NOMO-1 treated with dmso at 0.1 percent for 144 hours (cell line): ENCODE data around the gene HACD3.
"Not testable (repeated sequence)": the region's sequence is repeated elsewhere in the genome, so short reads cannot be mapped to it uniquely, and the experiment has no call there.

Source experiments
- DNase-seq: peaks from one replicate; lab custom pipeline; 2025; ENCODE audit not compliant: unreplicated experiment; lab: John Stamatoyannopoulos, UW

HACD3 gene

GRCh38 chr15:65547841-65548240 is 17.6 kb downstream of the HACD3 start:
- DNase-seq, result no peak

DNA sequence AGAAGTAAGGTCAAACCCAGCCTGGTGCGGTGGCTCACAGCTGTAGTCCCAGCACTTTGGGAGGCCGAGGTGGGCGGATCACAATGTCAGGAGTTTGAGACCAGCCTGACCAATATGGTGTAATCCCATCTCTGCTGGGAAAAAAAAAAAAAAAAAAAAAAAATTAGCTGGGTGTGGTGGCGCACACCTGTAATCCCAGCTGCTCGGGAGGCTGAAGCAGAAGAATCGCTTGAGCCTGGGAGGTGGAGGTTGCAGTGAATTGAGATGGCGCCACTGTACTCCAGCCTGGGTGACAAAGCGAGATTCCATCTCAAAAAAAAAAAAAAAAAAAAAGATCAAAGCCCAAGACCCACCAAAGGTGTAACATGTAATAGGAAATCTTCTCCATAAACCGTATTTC is 19.0 kb downstream of the HACD3 start:
- not testable (repeated sequence) for DNase-seq

DNA sequence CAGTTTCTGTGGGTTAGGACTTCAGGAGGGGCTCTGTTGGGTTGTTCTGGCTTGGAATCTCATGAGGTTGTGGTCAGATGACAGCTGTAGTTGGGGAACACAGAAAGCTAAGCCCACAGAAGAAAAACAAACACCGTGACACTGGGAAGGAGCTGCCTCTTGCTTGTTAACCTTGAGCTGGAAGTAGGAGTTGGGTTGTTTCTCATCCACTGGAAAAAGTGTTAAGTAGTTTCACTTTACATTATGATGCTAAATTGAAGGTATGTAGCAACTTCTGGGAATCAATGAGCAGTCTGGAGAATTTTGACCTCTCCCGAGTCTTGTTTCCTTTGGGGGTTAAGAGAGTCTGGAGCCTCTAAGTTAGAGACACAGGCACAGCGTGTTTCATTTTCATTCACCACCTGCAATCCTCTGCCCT is 20.4 kb downstream of the HACD3 start:
- no peak for DNase-seq

GRCh38 chr15:65551183-65551582 is 20.9 kb downstream of the HACD3 start:
- DNase-seq, result no peak

GRCh38 chr15:65552851-65553250 is 22.6 kb downstream of the HACD3 start:
- DNase-seq, result not testable (repeated sequence)

GRCh38 chr15:65553691-65554090 is 23.4 kb downstream of the HACD3 start:
- DNase-seq, result no peak

DNA sequence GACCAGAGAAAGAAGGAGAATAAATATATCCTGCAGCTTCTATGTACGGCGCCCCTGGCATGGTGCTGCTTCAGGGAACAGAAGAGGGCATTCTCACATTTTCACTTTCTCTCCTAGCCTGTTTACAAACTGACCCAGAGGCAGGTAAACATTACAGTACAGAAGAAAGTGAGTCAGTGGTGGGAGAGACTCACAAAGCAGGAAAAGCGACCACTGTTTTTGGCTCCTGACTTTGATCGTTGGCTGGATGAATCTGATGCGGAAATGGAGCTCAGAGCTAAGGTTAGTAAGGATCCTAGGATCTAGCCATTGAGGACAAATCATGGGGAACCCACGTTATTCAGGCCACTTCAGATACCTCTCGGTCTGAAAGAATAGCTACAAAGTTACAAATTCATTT is 26.4 kb downstream of the HACD3 start:
- DNase-seq, result no peak

DNA sequence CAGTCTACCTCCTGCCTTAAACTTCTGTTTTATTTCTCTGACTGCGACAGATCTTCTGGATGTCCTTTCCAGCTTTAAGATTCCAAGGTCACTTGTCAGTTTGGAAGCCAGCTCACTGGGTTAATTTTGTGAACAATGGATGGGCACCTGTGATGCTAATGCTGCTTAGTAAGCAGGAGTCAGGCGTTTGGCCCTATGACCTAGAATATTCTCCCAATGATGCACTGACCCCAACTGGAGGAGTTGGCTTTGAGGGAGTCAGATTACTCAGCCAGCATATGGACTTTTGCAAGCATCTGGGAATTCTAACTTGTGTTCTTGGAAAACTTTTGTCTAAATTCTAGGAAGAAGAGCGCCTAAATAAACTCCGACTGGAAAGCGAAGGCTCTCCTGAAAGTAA is 28.1 kb downstream of the HACD3 start:
- DNase-seq, result no peak

DNA sequence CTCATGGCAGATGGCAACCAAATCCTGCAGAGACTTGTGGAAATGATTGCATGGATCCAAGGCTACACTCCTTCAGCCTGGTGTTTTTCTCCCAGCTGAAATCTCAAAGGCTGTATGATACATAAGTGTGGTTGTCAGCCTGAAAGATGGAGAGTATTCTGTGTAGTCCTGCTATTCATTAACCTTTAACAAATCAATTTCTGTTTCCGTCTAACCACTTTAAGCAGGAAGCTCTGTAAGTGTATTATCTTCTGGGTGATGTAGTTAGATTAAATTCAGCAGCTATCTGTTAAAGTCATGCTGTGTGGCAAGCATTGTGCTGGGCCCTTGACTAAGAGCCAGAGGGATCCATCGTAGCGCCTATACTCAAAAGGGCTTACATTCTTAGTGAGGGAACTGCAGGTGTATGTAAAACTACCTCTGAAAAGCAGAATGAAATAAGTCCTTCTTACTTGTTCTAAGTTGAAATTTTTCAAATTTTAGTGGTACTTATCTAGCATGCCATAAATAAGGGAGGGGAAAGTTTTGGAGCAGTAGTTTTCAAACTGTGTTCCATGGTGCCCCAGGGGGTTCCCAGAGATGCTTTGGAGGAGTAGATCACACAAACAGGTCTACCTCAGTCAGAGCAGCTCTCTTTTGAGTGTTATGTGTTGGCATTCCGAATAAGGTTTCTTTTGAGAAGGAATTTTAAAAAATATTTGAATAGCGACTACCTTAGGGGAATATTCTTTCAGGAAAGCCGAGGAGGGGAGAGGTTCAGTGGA is 28.9 kb downstream of the HACD3 start:
- DNase-seq, result no peak

GRCh38 chr15:65559941-65560340 is 29.7 kb downstream of the HACD3 start:
- DNase-seq, result no peak

DNA sequence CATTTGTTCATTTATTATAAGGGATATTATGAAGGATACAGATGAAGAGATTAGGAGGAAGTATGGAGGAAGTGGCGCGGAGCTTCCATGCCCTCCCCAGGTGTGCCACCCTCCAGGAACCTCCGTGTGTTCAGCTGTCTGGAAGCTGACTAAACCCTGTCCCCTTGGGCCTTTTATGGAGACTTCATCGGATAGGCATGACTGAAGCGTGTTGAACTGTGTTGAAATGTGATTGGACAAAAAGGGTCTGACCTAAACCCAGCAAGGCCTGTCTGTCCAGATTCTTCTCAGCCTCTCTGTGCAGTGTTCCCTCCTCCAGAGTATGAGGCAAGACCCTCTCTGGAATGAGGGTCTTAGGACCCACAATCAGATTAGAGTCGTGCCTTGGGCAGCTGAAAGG is 31.7 kb downstream of the HACD3 start:
- DNase-seq, result no peak

DNA sequence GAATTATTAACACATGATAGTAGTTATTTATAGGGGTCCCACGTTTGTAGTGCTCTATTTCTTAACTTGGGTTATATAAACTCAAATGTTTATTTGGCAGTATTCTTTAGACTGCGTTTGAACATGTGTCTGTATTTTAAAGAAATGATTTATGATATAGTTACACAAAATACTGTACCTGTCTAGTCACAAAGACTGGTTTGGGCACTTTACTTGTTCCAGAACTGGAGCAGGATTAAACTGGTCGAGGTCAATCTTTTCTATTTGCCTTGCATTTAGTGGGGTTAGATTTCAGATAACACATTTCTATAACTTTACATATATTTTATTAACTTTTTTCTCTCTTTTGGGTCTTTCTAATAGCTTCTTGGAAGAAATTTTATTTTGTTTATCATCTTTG is 39.5 kb downstream of the HACD3 start:
- DNase-seq, result no peak

DNA sequence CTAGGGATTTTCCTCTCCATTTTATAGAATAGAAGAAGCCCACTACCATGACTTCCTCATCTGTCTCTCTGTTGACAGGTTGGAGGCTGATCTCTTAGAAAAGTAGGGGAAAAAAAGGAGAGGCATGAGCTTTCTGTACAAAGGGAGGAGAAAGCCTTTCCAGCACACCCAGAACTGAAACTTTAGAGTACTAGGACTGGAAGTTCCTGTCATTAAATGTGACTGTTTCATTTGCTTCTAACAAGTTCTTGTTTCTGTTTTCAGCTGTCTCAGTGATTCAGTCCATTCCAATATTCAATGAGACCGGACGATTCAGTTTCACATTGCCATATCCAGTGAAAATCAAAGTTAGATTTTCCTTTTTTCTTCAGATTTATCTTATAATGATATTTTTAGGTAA is 41.7 kb downstream of the HACD3 start:
- DNase-seq, result no peak

GRCh38 chr15:65576664-65577063 is 46.4 kb downstream of the HACD3 start:
- DNase-seq, result no peak

DNA sequence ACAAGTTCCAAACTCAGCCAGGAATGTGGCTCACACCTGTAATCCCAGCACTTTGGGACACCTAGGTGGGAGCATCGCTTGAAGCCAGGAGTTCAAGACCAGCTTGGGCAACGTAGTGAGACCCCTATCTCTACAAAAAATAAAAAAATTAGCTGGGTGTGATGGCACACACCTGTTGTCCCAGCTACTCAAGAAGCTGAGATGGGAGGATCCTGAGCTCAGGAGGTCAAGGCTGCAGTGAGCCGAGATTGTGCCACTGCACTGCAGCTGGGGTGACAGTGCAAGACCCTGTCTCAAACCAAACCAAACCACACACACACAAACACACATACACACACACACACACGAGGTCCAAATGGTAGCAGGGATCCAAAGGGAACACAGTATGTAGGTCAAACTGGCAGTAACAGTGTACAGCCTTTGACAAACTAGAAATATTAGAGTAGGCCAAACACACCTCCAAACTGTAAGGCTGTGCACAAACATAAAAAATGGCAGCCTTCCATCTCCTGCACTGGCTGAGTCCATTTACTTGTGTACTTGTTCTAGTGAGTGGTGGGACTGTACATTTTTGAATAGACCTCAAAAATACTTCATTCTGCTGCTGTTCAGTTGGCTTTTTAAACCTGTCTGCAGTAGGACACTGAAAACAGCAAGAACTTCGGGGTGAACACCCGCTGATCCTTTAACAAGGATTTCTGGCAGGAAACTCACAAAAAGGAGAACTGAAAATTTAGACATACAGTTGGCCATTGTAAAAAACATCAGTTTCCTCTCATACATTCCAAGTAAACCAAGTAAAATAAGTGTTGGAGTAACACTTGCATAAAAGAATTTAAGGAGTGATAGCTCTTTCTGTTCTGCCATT is 47.1 kb downstream of the HACD3 start:
- no peak for DNase-seq

- no peak for DNase-seq
Observed at GRCh38 chr15:65578904-65579728, 48.9 kb downstream of the HACD3 start.

DNA sequence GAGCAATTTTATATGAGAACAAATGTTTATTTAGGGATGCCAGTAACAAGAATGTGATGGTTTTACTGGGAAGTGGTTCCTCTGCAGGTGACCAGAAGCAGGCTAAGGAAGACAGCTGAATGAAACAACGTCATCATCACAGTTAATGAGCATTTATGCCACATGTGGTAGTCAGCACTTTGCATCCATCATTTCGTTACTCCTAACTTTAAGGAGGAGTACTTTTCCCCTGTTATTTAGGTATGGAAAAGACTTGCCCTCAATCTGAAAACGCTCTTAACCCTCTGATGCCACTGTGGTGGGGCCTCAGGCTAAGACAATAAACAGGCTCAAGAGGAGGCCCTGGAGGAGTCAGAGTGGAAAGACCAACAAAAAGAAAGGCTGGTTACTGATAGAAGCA is 49.5 kb downstream of the HACD3 start:
- no peak for DNase-seq

- DNase-seq, result no peak
Observed at GRCh38 chr15:65580287-65580686, 50.0 kb downstream of the HACD3 start.

GRCh38 chr15:65583701-65584100 is 53.4 kb downstream of the HACD3 start:
- DNase-seq, result no peak

GRCh38 chr15:65584241-65584640 is 54.0 kb downstream of the HACD3 start:
- DNase-seq, result no peak

GRCh38 chr15:65587094-65587493 is 56.8 kb downstream of the HACD3 start:
- DNase-seq, result no peak
